B cell (primary cell): ENCODE results near the gene PRTFDC1. TPM values are rescaled to one million over a fixed set of nuclear protein-coding genes. Genes with fewer than 3 reads are reported as not detected.

Source experiments
- ATAC-seq: fragments of 200-7000 bp; cut with Tn5 transposase; one replicate; pipeline ENCODE4 v1.10.0; 2021; ENCODE audit warnings: low read depth, mild to moderate bottlenecking, moderate number of reproducible peaks, moderate library complexity
- CTCF ChIA-PET: fragments of 350-600 bp; sonication (Branson Sonifier 250); formaldehyde crosslinking; loops from one replicate; lab custom pipeline; 2021; ENCODE audit warnings: antibody characterized with exemption, inconsistent platforms; lab: Charles Lee
- POLR2A ChIA-PET: fragments of 350-600 bp; sonication (Branson Sonifier 250); formaldehyde crosslinking; loops from one replicate; lab custom pipeline; 2021; ENCODE audit warnings: antibody characterized with exemption; lab: Charles Lee
- DNase-seq: peaks from one replicate; pipeline ENCODE4 v3.0.0; 2013
- H2AFZ ChIP-seq: 2 replicates; pipeline ENCODE4 v1.6.1; 2012; ENCODE audit warnings: mild to moderate bottlenecking, low read depth, low read length; ENCODE audit not compliant: insufficient read depth, poor library complexity, severe bottlenecking
- H3K27ac ChIP-seq, 2 donors: 1 replicate in 1 of 2; 2 replicates in 1 of 2; pipeline ENCODE4 v1.5.1; 2012 to 2013; ENCODE audit warnings: low read length in 2 of 2, mild to moderate bottlenecking in 2 of 2, moderate library complexity in 1 of 2
- H3K27me3 ChIP-seq, 4 experiments: fragments of 200-600 bp in 1 of 4; sonication (generic) in 1 of 4; replicated peaks in 1 of 4; 1 replicate in 2 of 4; 2 replicates in 2 of 4; pipeline versions ENCODE4 v1.6.1 to v1.7.0; 2013 to 2016; ENCODE audit warnings: low read length in 3 of 4, mild to moderate bottlenecking in 2 of 4, mixed read lengths in 1 of 4, moderate library complexity in 1 of 4; ENCODE audit not compliant: insufficient read depth in 4 of 4, control insufficient read depth in 3 of 4; ENCODE audit errors: control extremely low read depth in 1 of 4
- H3K36me3 ChIP-seq, 2 experiments: replicated peaks in 1 of 2; 1 replicate in 1 of 2; 2 replicates in 1 of 2; pipeline versions ENCODE4 v1.6.1 to v1.7.1; 2013; ENCODE audit warnings: low read length in 1 of 2; ENCODE audit not compliant: insufficient read depth in 2 of 2, control insufficient read depth in 1 of 2; ENCODE audit errors: control extremely low read depth in 1 of 2, extremely low read depth in 1 of 2
- H3K4me1 ChIP-seq, 2 donors: fragments of 200-600 bp in 1 of 2; sonication (generic) in 1 of 2; 1 replicate in 1 of 2; 2 replicates in 1 of 2; pipeline versions ENCODE4 v1.5.1 to v1.6.1; 2013 to 2017; ENCODE audit warnings: low read length in 2 of 2; ENCODE audit not compliant: control insufficient read depth in 2 of 2, insufficient read depth in 2 of 2
- H3K4me2 ChIP-seq: replicated peaks from 2 replicates; pipeline ENCODE3; 2012; ENCODE audit warnings: mild to moderate bottlenecking, low read depth, low read length; ENCODE audit not compliant: poor library complexity, severe bottlenecking
- H3K4me3 ChIP-seq, 5 experiments: fragments of 200-600 bp in 1 of 5; sonication (generic) in 1 of 5; 1 replicate in 3 of 5; 2 replicates in 2 of 5; pipeline versions ENCODE4 v1.5.1 to v1.7.0; 2011 to 2016; ENCODE audit warnings: low read length in 4 of 5, mild to moderate bottlenecking in 4 of 5, low read depth in 2 of 5, control low read depth in 1 of 5, moderate library complexity in 1 of 5; ENCODE audit not compliant: insufficient read depth in 1 of 5; ENCODE audit errors: control extremely low read depth in 1 of 5, extremely low read depth in 1 of 5
- H3K79me2 ChIP-seq: fragments of 200-600 bp; sonication (generic); one replicate; pipeline ENCODE4 v1.6.0; 2016; ENCODE audit warnings: low read length; ENCODE audit not compliant: control insufficient read depth, insufficient read depth
- H3K9ac ChIP-seq: fragments of 200-600 bp; sonication (generic); 2 replicates; pipeline ENCODE4 v1.6.1; 2017; ENCODE audit warnings: mild to moderate bottlenecking, low read length, moderate library complexity
- H3K9me3 ChIP-seq, 3 donors: one replicate each; pipeline versions ENCODE4 v1.6.1 to v1.7.1; 2013; ENCODE audit warnings: low read length in 2 of 3; ENCODE audit not compliant: control insufficient read depth in 2 of 3, insufficient read depth in 1 of 3; ENCODE audit errors: control extremely low read depth in 1 of 3
- H4K20me1 ChIP-seq: 2 replicates; pipeline ENCODE4 v1.6.0; 2012; ENCODE audit warnings: mild to moderate bottlenecking, low read length; ENCODE audit not compliant: insufficient read depth, control insufficient read depth, poor library complexity, severe bottlenecking
- H3K27ac Mint-ChIP-seq: one replicate; pipeline ENCODE4 v1.8.0; 2021; ENCODE audit warnings: mixed read lengths
- H3K27me3 Mint-ChIP-seq: one replicate; pipeline ENCODE4 v1.8.0; 2021; ENCODE audit warnings: mixed read lengths
- H3K4me1 Mint-ChIP-seq: one replicate; pipeline ENCODE4 v1.8.0; 2021; ENCODE audit warnings: mixed read lengths
- H3K4me3 Mint-ChIP-seq: one replicate; pipeline ENCODE4 v1.8.0; 2021; ENCODE audit warnings: mixed read lengths
- H3K9me3 Mint-ChIP-seq: one replicate; pipeline ENCODE4 v1.8.0; 2022; ENCODE audit warnings: mixed read lengths; ENCODE audit not compliant: insufficient read depth
- EZH2 ChIP-seq: IDR thresholded peaks from 2 replicates; pipeline ENCODE4 v1.6.1; 2012; ENCODE audit warnings: borderline replicate concordance, low read depth, mild to moderate bottlenecking, moderate library complexity, low read length; ENCODE audit not compliant: insufficient read depth, poor library complexity, severe bottlenecking
- WGBS: methylation state at CpG from one replicate; pipeline ENCODE4 v1.1.5; 2013; ENCODE audit warnings: missing lambda C conversion rate; ENCODE audit not compliant: insufficient coverage; 5-methylcytosine and 5-hydroxymethylcytosine counted together
- intact Hi-C: fragments of 100-400 bp; cut with micrococcal nuclease; formaldehyde crosslinking; loops from one replicate; pipeline ENCODE4 v1.10.0; 2022
- polyA plus RNA-seq: library from polyadenylated mRNA; depleted of rRNA; stranded (reverse); fragments of >200 nt; gene quantifications from 2 replicates; pipeline ENCODE4 v1.2.3, GENCODE V29; 2012
- total RNA-seq, 2 donors: library from RNA; stranded (reverse); fragments of 120-200 nt in 1 of 2; gene quantifications; 1 replicate in 1 of 2; 2 replicates in 1 of 2; pipeline versions ENCODE4 v1.2.3 to v1.2.4, GENCODE V29; 2013 to 2022
- TF ChIP-seq, protein P1 (sequence below): fragments of 200-600 bp; IDR thresholded peaks from one replicate; pipeline ENCODE4 v1.8.0; 2022; ENCODE audit warnings: antibody characterized with exemption, mild to moderate bottlenecking

The PRTFDC1 gene
- total and polyA plus RNA-seq, 2 donors (not counting 1 experiment from before 2014, with no cell fraction given) = 0.63 TPM; not detected in 1

DNA sequence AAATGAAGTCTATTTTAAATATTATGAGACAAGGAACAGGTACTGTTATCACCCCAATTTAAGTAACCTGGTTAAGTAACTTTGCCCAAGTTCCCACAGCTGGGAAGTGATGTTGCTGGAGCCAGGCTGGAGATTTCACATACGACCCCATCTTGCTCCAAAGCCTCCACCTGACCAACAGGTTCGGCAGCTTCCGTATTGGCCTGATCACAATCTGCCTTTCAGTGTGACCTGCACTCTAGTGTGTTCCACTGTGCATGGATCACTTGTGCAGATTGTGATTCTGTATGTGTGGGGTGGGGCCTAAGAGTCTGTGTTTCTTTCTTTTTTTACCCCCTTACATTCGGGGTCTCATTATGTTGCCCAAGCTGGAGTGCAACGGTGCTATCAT is 66.1 kb downstream of the PRTFDC1 start:
- TF ChIP-seq EZH2 = no peak
- TF ChIP-seq, protein P1, sequence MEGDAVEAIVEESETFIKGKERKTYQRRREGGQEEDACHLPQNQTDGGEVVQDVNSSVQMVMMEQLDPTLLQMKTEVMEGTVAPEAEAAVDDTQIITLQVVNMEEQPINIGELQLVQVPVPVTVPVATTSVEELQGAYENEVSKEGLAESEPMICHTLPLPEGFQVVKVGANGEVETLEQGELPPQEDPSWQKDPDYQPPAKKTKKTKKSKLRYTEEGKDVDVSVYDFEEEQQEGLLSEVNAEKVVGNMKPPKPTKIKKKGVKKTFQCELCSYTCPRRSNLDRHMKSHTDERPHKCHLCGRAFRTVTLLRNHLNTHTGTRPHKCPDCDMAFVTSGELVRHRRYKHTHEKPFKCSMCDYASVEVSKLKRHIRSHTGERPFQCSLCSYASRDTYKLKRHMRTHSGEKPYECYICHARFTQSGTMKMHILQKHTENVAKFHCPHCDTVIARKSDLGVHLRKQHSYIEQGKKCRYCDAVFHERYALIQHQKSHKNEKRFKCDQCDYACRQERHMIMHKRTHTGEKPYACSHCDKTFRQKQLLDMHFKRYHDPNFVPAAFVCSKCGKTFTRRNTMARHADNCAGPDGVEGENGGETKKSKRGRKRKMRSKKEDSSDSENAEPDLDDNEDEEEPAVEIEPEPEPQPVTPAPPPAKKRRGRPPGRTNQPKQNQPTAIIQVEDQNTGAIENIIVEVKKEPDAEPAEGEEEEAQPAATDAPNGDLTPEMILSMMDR = no peak
- no peaks in the 10 kb centered on the region for H4K20me1 ChIP-seq
- peaks cover 0 to 3% (median 0%) of the 10 kb centered on the region in 3 donors for H3K9me3 ChIP-seq
- no peak for ATAC-seq
- intact Hi-C loops = loop anchor here (2.0 to 5.0 kb wide), 4 partner anchors 15 to 161 kb away; partner anchors contain the start of genes ENKUR, PRTFDC1 and THNSL1
- Mint-ChIP-seq H3K9me3 (no peaks in the 10 kb centered on the region), H3K4me3 (no peak overlapping the region), H3K27me3 (no peaks in the 10 kb centered on the region), H3K27ac (peak overlapping the region; percentile 4), H3K4me1 (peaks cover 54% of the 10 kb centered on the region)
- peaks cover 28 to 51% of the 10 kb centered on the region in 2 donors for H3K4me1 ChIP-seq
- no peak overlapping the region for H3K4me2 ChIP-seq
- POLR2A ChIA-PET = no interaction called here
- H3K27me3 ChIP-seq = no peaks in the 10 kb centered on the region
- H3K79me2 ChIP-seq = no peaks in the 10 kb centered on the region
- DNase-seq = no peak
- H3K9ac ChIP-seq = no peak overlapping the region
- WGBS = 90% methylated on average over 3 of the region's 5 CpGs
- no peak overlapping the region for H3K4me3 ChIP-seq
- H3K27ac ChIP-seq = no peak overlapping the region
- CTCF ChIA-PET = interaction anchor here (0.6 kb wide), 1 partner anchor 439 kb away, joined by 3 read pairs; no protein-coding TSS in a partner anchor
- no peaks in the 10 kb centered on the region for H3K36me3 ChIP-seq
- no peak overlapping the region for H2AFZ ChIP-seq

DNA sequence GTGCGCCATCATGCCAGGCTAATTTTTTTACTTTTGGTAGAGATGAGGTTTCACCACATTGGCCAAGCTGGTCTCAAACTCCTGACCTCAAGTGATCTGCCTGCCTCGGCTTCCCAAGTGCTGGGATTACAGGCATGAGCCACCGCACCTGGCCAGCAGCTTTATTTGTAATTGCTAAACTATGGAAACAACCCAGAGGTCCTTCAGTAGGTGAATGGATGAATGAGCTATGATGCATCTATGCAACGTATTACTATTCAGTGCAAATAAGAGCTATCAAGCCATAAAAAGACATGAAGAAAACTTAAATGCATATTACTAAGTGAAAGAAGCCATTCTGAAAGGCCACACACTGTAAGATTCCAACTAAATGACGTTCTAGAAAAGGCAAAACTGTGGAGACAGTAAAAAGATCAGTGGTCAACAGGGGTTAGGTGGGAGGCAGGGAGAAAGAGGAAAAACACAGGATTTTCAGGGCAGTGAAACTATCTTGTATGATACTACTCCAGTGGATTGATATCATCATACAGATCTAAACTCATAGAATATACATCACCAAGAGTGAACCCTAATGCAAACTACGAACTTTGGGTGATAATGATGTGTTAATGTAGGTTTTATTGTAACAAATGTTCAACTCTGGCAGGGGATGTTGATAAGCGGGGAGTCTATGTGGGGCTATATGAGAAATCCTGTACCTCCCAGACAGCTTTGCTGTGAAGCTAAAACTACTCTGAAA is 66.7 kb downstream of the PRTFDC1 start:
- Mint-ChIP-seq H3K4me1 (peaks cover 56% of the 10 kb centered on the region), H3K4me3 (no peak overlapping the region), H3K27me3 (no peaks in the 10 kb centered on the region), H3K9me3 (no peaks in the 10 kb centered on the region), H3K27ac (peak overlapping the region; percentile 2)
- Histone ChIP-seq H3K36me3 (no peaks in the 10 kb centered on the region), H3K9ac (no peak overlapping the region), H3K27me3 (no peaks in the 10 kb centered on the region), H3K4me2 (no peak overlapping the region), H3K4me3 (no peak overlapping the region), H2AFZ (no peak overlapping the region), H3K79me2 (no peaks in the 10 kb centered on the region), H3K27ac (no peak overlapping the region), H4K20me1 (no peaks in the 10 kb centered on the region), H3K9me3 (peaks cover 0 to 3% (median 0%) of the 10 kb centered on the region in 3 donors), H3K4me1 (peaks cover 28 to 52% of the 10 kb centered on the region in 2 donors)
- intact Hi-C loops = loop anchor here (2.0 to 5.0 kb wide), 4 partner anchors 15 to 161 kb away; partner anchors contain the start of genes ENKUR, PRTFDC1 and THNSL1
- ChIA-PET CTCF (no interaction called here), POLR2A (no interaction called here)
- no peak for DNase-seq
- 96% methylated on average over 3 of the region's 7 CpGs for whole genome bisulfite sequencing
- ATAC-seq = no peak
- TF ChIP-seq, protein P1 = no peak
- no peak for TF ChIP-seq EZH2
